Cardiac fibroblast (primary cell): ENCODE results near the gene GLS.

Source experiments
- DNase-seq, 2 donors: peaks; one replicate each; pipeline versions ENCODE4 v3.0.0 to v3.0.0-alpha.2; 2010; ENCODE audit warnings: low read depth in 2 of 2
- H3K4me3 ChIP-seq, 2 donors: replicated peaks in 1 of 2; 1 replicate in 1 of 2; 2 replicates in 1 of 2; pipeline ENCODE4 v1.5.1; 2011; ENCODE audit warnings: low read depth in 2 of 2, low read length in 2 of 2, mild to moderate bottlenecking in 2 of 2, moderate library complexity in 1 of 2
- TF ChIP-seq, protein P1 (sequence below): IDR thresholded peaks from one replicate; pipeline ENCODE4 v1.5.1; 2011; ENCODE audit warnings: low read depth, mild to moderate bottlenecking, low read length, inconsistent platforms

The GLS gene

DNA sequence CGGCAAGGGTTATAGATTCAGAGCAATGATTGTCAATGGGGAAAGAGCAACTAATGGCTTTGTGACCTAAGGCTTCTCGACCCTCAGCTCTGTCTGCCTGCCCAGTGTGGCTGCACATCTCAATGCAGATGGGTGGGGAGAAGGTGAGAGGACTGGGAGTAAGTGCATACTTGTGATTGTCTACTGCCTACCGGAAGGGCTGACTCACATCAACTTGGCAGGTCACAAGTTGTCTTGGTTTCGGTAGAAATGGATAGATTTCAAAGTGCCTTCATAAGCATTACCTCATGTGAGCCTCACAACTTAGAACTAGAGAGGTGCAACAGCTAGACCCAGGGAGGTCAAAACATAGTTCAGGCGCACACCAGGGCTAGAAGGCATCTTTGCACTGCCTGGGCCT, 104.0 kb downstream of the GLS start:
- DNase-seq = peak; percentile 71 to 86
- TF ChIP-seq, protein P1, sequence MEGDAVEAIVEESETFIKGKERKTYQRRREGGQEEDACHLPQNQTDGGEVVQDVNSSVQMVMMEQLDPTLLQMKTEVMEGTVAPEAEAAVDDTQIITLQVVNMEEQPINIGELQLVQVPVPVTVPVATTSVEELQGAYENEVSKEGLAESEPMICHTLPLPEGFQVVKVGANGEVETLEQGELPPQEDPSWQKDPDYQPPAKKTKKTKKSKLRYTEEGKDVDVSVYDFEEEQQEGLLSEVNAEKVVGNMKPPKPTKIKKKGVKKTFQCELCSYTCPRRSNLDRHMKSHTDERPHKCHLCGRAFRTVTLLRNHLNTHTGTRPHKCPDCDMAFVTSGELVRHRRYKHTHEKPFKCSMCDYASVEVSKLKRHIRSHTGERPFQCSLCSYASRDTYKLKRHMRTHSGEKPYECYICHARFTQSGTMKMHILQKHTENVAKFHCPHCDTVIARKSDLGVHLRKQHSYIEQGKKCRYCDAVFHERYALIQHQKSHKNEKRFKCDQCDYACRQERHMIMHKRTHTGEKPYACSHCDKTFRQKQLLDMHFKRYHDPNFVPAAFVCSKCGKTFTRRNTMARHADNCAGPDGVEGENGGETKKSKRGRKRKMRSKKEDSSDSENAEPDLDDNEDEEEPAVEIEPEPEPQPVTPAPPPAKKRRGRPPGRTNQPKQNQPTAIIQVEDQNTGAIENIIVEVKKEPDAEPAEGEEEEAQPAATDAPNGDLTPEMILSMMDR = no peak
- H3K4me3 ChIP-seq = no peak overlapping the region

DNA sequence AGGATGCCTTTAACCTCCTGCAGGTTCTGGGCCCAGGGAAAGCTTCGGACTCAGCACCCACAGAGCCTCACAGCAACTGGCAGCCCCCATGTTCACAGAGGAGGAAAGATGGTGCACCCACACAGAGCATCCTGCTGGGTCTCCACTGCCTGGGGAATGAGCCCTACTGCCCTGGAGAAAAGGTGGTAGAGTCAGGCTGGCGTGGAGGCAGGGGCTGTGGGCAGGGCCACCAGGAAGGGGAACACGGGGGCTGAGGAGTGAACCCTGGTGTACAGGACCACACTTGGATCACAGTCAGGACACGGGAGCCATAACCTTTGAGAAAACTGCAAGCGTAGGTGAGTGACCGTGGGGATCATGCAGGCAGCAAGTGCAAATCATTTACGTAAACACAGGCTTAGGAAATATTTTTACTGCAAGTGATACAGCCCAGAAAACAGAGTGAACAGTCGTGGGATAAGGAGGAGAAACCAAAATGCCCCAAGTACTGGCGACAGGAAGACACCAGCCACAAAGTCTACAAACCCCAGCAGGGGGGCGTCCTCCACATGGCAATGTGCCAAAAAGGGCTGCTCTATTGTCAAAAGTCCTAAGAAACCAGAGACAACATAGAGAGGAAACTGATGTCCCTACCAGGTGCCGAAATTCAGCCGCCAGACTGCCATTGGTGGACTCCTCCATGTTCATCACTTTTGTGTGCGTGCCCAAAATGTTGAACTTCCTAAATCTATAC, 105.8 kb downstream of the GLS start:
- TF ChIP-seq, protein P1 = no peak
- H3K4me3 ChIP-seq = no peak overlapping the region
- DNase-seq = no peak

DNA sequence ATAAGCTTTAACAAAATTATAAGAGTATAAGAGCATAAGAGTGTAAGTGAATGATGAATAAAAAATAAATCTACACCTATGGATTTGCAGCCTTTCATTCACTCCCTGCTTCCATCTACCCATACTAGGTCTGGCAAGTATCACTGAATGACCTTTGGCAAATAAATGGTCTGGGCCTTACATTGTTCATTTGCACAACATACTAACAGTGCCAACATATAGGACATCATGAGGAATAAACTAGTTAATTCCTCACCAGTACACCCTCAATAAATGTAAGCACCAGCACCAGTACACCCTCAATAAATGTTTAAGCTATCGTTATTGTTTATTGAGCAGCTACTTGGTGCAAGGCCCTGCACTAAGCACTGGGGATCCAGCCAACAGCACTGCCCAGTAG, 106.5 kb downstream of the GLS start:
- TF ChIP-seq, protein P1 = no peak
- H3K4me3 ChIP-seq = no peak overlapping the region
- DNase-seq = no peak

DNA sequence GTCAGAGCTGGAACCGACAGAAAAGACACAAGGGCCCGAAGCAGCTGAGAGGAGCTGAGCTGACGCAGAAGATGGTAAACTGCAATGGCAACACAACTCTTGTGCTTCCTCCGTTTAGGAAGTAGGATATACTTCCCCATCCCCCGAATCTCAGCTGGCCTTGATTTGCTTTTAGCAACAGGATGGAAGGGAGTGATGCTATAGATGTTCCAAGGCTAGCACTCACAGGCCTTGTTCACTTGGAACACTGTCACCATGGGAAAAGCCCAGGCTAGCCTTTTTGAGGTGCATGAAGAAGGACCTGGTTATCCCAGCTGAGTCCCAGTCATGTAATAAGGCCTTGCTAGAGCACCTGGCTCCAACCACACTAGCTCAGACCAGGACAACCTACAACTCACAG, 107.3 kb downstream of the GLS start:
- no peak for DNase-seq
- TF ChIP-seq, protein P1 = no peak
- no peak overlapping the region for H3K4me3 ChIP-seq

DNA sequence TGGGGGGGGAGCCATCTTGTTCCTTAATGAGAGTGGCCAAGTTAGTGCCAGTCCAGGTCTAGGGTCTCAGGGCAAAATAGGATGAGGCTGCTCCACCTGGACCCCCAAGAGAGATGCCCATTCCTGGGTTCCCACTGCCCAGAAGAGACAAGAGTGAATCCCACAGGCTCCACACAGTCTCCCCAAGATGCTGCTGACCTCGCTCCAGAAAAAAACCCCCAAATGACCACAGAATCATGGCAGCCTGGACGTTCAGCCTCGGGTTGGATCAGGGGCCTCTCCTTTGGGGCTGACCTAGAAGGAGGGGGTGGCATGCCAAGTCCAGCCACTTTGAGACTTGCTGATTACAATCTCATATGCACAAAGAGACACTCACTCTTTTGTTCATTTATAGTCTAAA, 108.3 kb downstream of the GLS start:
- DNase-seq = no peak
- H3K4me3 ChIP-seq = no peak overlapping the region
- TF ChIP-seq, protein P1 = no peak

DNA sequence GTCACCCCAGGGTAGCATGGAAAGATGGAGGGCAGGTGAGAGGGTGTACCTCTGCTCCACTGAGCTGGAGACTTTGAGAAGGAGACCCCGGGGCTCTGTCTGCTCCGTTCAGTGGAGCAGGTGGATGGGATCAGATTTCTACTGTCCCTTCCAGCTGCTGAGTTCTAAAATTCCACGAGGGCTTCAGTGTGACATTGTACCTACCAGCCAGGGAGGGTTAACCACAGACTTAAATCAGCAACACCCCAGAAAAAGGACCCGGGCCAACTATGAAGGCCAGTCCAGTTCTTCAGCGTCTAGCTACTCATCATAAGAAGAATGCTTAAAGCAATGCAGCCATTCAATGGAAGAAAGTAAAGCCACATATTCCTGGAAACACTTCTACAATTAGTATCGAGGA, 109.5 kb downstream of the GLS start:
- no peak overlapping the region for H3K4me3 ChIP-seq
- TF ChIP-seq, protein P1 = no peak
- DNase-seq = no peak

DNA sequence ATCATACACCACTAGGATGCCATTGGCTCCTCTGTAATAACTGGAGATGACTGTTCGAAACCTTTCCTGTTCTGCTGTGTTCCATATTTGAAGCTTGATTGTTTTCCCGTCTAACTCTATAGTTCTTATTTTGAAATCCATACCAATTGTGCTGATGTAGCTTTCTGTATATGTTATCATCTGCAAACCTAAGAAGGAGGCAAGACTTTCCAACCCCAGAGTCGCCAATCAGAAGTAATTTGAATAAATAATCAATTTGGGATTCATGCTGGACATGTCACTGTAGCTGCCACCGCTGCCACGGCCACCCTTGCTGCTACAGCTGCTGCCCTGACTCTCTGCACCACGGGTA, 112.6 kb downstream of the GLS start:
- no peak for DNase-seq
- TF ChIP-seq, protein P1 = no peak
- H3K4me3 ChIP-seq = no peak overlapping the region
